Activated T-cell treated with anti-CD3 and anti-CD28 coated beads for 4 hours (primary cell): ENCODE results near the gene COL6A2.
"Not testable (repeated sequence)": the region's sequence is repeated elsewhere in the genome, so short reads cannot be mapped to it uniquely, and the experiment has no call there.

Experiments used
- DNase-seq: peaks from one replicate; pipeline ENCODE4 v3.0.0-alpha.2; 2020

COL6A2 gene

GRCh38 chr21:46095814-46096595 is 1.9 kb upstream of the COL6A2 start:
- no peak for DNase-seq

DNA sequence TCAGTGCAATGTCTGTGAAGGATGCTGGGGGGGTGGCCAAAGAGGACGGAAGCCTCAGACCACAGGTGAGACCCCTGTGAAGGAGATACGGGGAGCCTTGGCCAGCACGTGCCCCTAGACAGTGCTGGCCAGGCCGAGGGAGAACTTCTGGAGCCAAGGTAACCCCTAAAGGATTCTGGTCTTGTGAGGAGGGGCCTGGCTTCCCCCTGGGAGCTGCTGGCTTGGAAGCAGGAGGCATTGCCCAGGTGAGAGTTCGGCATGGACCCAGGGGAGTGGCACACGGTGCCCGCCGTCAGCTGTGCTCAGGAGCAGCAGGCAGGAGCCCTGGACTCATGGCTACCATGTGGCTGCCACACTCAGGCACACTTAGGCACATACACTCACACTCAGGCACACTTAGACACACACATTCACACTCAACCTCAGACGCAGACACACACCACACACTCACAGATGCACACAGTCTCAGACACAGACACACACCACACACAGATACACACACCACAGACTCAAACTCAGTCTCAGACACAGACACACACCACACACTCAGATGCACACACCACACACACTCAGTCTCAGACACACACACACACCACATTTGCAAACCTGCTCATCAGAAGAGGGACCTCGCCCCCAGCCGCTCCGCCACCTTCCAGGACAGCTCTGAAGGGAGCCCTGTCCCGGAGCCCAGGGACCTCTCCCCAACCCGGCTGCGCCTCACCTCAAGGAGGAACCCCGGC is 1.1 kb upstream of the COL6A2 start:
- no peak for DNase-seq

DNA sequence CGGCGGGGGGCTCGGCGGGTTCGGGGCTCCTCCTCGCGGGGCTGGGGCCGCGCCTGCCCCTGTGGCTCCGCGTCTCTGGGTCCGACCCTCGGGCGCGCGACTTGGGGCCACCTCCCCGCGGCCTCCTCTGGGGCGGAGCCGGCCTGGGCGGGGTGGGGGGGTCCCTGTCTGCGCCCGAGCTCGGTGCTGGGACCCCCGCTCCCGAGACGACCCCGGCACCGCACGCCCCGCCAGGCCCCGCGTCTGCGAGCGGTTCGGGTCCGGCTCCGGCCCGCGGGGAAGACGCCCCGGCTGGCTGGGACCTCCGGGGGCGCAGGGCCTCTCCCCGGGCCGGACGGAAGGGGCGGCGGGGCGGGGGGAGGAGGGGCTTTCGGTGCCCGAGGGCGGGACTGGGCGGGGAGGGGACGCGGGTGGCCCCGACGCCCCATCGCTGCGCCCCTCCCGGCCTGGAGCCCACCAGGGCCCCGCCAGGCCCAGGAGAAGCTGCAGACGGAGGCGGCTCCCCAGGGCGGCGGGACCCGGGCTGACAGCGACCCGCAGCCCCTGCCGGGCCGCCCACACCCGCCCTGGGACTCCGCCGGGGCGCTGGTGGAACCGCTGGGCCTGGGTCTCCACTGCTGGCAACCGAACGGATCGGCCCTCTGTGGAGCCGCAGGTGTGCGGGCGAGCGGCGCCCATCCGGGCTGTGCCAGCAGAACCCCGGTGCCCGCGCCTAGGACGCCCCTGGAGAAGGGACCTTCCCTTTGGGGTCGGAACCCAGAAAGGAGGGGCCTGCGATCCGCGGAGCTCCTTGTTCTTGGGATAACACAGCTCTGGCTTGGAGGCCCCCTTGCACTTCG is 610 bp downstream of the COL6A2 start:
- DNase-seq, result no peak

DNA sequence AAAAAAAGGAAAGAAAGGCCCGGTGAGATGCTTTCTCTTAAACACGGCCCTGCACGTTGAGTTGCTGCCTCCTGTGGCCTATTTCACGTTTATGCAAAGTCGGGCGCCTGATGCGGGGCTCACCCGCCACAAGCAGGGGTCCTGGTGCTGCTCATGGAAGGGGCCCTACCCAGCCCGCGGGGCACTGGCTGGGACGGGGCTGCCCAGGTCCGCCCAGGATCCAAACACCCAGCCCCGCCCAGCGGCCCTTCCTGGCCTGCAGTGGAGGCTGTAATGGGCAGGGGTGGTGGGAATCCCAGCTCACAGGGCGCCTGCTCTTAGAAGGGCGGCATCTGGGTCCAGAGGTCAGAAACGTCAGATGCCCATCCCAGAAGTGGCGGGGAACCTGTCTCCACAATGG is 1.6 kb downstream of the COL6A2 start:
- DNase-seq, result no peak

DNA sequence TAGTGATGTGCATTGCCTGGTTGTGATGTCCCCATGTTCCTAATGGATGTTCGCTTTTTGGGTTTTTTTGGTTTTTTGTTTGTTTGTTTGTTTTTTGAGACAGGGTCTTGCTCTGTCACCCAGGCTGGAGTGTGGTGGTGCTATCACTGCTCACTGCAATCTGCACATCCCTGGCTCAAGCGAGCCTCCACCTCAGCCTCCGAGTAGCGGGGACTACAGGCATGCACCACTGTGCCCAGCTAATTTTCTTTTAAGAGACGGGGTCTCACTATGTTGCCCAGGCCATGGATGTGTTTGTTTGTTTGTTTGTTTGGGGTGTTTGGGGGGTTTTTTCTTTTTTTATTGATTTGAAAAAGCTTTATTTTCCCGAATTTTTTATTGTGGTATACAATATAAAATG is 2.1 kb downstream of the COL6A2 start:
- no peak for DNase-seq

DNA sequence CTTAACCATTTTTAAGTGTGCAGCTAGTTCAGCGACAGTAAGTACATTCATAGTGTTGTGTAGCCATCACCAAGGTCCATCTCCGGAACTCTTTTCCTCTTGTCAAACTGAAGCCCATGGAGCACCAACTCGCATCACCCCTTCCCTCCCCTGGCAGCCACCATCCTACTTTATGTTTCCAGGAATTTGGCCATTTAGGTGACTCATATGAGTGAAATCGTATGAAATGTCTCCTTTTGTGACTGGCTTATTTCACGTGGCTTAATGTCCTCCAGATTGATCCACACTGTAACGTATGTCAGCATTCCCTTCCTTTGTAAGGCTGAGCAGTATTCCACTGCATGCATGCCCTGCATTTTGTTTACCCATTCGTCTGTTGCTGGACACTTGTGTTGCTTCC is 2.5 kb downstream of the COL6A2 start:
- DNase-seq, result no peak

- DNase-seq, result no peak
These were observed 3.0 kb downstream of the COL6A2 start for GRCh38 chr21:46100906-46101305.

DNA sequence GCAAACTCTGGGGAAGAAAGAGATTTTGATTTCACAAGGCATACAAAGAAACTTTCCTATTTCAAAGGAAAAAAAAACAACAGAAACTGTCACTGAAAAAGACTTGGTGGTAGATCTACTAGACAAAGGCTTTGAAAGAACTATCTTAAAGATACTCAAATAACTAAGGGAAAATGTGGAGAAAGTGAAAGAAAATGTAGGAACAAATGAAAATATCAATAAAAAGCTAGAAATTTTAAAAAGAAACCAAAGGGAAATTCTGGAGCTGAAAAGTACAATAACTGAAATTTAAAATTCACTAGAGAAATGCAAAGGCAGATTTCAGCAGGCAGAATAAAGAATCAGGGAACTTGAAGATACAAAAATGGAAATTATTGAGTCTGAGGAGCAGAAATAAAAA is 6.2 kb downstream of the COL6A2 start:
- no peak for DNase-seq

DNA sequence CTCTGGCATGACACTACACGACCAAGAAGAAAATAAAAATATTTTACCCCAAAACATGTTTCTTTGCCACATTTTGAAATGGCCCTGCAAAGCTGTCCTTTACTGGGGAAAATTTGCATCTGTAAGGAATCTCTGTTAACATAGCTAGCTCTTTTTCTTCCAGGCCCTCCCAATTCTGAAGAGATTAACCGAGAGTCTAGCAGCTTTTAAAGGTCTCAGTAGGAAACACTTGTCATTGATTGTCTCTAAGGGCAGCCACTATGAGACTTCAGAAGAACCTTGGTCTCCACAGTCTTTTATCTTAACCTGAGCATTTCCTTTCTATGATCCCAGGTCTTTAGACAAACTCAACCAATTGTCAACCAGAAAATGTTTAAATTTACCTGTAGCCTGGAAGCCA is 9.5 kb downstream of the COL6A2 start:
- not testable (repeated sequence) for DNase-seq

GRCh38 chr21:46108827-46109312 is 11.0 kb downstream of the COL6A2 start:
- no peak for DNase-seq

DNA sequence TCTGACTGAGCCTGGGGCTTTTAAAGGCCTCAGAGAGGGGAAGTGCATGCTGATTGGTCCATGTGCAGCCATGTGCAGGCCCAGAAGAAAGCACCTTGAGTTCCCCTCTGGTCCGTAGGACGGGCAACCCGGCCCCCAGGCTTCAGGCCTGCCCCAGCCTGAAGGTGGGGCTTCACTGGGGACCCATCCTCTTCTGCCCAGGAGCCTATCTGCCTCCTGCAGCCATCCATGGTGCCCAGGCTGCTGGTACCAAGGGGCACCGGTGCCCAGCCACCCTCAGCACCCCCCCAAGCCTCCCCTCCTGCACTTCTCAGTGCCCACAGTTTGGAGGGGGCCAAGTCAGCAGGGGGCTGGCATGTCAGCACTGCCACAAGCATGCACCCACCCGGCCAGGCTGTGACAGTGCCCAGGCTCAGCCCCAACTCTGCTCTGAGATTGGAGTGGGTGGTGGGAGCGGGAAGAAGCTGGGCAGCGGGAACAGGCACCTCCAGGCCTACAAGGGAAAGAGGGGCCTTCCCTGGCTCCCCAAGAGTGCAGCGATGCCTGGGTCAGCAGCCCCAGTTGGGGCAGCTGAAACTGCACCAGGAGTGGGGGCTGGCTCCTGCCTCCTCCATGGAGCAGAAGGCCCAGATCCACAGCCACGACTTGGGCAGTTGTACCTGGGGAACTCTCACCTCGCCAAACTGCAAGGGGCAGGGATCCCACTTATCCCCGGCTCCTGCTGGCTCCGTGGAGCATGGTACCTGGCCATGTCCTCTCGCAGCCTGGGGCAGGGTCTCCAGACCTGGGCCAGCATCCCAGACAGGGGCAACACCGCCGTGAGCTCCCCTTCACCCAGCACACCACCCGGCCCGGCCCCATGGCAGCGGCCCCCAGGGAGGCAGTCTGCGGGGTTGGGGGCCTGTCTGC is 11.7 kb downstream of the COL6A2 start:
- DNase-seq, result no peak

DNA sequence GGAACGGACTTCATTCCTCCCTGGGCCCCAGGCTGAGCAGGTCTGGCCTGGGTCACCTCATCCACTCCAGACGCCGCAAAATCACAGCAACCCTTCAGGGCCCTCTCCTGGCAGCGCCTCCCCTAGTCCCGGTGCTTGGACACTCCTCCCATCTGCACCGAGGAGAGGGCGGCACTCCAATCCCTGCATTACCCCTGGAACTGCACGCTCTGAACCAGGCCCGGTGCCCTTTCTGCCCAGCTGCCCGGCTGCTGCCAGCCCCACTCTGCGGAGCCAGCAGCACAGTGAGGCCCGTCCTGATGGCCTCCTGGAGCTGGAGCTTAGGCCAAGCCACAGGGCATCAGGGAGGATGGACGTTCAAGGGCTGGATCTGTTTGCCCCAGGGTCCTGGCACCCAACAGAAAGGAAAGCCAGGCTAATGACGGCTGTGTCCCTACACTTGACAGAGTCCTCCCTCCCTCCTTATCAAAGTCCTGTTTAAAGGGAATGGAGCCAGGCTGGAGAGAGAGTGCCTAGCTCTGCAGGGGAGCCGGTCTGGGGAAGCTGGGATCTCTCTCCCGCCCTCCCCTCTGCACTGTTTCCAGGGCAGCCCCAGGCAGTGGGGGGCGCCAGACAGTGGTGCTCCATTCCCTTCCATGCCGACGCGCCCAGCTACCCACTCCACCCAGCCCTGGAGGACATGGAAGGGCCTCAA is 12.7 kb downstream of the COL6A2 start:
- DNase-seq, result no peak

- no peak for DNase-seq
These were observed 13.3 kb downstream of the COL6A2 start for GRCh38 chr21:46111193-46111571.

DNA sequence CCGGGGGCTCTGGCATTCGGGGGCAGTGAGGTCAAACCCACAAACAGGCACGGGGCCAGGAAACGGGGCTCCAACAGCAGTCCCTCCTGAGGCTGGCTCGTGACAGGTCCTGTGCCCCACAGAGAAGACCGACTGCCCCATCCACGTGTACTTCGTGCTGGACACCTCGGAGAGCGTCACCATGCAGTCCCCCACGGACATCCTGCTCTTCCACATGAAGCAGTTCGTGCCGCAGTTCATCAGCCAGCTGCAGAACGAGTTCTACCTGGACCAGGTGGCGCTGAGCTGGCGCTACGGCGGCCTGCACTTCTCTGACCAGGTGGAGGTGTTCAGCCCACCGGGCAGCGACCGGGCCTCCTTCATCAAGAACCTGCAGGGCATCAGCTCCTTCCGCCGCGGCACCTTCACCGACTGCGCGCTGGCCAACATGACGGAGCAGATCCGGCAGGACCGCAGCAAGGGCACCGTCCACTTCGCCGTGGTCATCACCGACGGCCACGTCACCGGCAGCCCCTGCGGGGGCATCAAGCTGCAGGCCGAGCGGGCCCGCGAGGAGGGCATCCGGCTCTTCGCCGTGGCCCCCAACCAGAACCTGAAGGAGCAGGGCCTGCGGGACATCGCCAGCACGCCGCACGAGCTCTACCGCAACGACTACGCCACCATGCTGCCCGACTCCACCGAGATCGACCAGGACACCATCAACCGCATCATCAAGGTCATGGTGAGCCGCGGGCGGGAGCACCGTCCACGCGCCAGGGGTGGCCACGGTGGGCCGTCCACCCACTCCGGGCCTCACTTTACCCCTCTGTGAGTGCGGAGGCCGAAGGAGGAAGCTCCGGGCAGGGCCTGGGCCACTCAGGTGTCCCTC is 14.2 kb downstream of the COL6A2 start:
- no peak for DNase-seq

GRCh38 chr21:46112725-46113215 is 14.9 kb downstream of the COL6A2 start:
- DNase-seq, result no peak

GRCh38 chr21:46113497-46114176 is 15.7 kb downstream of the COL6A2 start:
- DNase-seq, result no peak

DNA sequence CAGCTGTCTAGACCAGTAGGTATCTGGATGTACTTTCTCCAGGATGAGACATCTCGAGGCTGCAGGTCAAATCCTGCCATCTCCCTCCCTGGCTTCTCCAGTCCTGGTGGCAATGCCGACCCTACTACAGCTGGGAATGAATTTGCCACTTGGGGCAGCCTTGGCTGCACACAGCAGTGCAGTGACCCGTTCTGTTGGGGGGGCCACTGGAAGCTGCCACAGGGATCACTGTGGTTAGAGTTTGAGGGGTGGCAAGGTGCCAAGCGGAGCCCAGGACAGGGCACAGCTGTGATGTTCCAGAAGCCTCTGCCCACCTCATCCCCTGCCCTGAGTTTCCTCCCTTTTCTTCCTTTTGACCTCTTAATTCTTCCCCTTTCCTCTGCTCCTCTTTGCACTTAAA is 17.1 kb downstream of the COL6A2 start:
- DNase-seq, result no peak

DNA sequence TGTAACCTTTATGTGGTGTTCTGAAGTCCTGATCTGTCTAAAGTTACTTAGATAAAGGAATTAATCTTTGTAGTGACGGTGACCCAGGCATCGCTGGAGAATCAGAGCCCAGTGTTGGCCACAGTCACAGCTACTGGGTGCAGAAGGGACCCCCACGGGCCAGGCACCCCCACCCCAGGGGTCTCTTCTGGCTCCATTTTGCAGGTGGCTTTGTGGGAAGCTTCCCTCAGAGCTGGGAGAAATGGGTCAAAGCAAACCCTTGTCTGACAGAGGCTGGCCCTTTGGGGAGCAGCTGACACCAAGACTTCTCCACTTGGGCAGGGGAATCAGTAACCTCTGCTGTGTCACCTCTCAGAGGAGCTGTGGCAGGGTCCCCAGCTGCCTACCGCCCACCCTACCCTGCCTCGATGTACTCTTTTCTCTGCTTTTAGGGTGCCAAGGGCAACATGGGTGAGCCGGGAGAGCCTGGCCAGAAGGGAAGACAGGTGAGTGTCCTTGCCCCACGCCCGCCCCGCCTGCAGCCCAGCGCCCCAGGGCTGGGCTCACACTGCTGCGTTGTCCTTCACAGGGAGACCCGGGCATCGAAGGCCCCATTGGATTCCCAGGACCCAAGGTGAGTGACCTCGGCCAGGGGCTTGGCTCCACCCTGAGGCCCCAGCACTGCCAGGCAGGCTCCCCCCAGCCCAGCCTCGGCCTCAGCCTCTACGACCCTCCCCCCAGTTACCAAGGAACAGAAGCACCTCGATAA is 17.7 kb downstream of the COL6A2 start:
- no peak for DNase-seq

DNA sequence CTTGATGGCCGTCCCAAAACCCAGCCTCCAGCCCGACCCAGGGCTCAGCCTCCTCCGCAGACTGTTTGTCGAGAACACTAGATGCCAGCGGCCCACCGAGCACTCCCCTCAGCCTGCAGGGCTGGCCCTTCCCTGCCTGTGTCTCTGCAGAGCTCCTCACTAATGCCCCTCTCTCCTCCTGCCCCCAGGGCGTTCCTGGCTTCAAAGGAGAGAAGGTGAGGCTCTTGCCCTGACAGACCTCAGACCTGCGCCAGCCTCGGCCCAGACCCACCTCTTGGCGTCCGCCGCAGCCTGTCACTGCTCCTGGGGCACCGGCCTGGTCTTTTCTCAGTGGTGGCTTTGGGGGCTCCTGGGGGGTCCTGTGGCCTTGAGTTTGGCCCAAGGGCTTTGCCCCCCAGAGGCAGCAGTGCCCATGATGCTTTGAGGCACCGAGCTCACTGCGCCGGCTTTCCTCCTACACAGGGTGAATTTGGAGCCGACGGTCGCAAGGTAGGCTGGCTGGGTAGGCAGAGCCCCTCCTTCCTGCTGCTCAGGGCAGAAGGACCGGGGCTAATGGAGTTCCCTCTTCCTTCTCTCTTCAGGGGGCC is 18.4 kb downstream of the COL6A2 start:
- no peak for DNase-seq
